Fibroblast of pulmonary artery (primary cell): ENCODE measurements around the gene DAB2.

Source experiments
- DNase-seq: peaks from one replicate; pipeline ENCODE4 v3.0.0-alpha.2; 2010; ENCODE audit warnings: low read depth
- H3K4me3 ChIP-seq: replicated peaks from 2 replicates; pipeline ENCODE4 v1.5.1; 2011; ENCODE audit warnings: low read depth, mild to moderate bottlenecking, control low read depth, low read length, moderate library complexity
- TF ChIP-seq, protein P1 (sequence below): IDR thresholded peaks from 2 replicates; pipeline ENCODE4 v1.5.1; 2011; ENCODE audit warnings: mild to moderate bottlenecking, control low read depth, low read length, inconsistent platforms; ENCODE audit errors: missing control alignments

Gene DAB2

DNA sequence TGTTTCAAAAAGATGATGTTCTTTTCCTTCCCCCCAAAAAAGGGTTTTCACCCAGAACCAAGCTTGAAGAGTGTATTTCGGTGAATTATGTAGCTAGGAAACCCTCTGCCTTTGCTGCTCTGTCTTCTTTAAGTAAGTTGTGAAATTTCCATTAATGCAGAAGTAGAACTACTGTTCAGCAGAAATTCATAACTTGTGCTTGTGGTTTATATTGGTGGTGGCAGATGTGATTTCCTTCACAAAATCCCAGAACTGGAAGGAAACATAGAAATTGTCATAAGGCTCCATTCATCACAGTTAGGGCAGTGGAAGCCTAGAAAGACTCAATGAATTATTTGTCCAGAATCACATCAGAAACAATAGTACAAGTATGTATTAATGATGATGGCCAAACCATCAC, 42.1 kb upstream of the DAB2 start:
- H3K4me3 ChIP-seq = no peak overlapping the region
- no peak for DNase-seq
- TF ChIP-seq, protein P1, sequence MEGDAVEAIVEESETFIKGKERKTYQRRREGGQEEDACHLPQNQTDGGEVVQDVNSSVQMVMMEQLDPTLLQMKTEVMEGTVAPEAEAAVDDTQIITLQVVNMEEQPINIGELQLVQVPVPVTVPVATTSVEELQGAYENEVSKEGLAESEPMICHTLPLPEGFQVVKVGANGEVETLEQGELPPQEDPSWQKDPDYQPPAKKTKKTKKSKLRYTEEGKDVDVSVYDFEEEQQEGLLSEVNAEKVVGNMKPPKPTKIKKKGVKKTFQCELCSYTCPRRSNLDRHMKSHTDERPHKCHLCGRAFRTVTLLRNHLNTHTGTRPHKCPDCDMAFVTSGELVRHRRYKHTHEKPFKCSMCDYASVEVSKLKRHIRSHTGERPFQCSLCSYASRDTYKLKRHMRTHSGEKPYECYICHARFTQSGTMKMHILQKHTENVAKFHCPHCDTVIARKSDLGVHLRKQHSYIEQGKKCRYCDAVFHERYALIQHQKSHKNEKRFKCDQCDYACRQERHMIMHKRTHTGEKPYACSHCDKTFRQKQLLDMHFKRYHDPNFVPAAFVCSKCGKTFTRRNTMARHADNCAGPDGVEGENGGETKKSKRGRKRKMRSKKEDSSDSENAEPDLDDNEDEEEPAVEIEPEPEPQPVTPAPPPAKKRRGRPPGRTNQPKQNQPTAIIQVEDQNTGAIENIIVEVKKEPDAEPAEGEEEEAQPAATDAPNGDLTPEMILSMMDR = no peak

DNA sequence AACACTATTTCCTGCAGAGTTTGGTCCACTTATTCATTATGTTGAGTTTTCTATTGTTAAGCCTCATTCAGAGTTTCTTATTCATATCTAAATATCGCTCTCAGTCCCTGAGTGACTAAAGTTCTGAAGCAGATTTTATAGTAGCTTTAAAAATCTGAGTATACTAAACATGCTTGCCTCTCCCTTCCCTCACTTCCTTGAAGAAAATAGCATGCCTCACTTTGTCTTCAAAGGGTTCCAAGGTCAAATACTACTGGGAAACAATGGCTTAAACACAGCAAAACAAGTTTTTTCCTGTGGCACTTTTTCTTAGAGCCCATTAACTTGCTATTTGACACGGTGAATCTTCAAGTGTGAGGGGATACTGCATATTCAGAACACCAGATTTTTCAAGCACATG, 41.1 kb upstream of the DAB2 start:
- DNase-seq = no peak
- H3K4me3 ChIP-seq = no peak overlapping the region
- TF ChIP-seq, protein P1 = no peak

DNA sequence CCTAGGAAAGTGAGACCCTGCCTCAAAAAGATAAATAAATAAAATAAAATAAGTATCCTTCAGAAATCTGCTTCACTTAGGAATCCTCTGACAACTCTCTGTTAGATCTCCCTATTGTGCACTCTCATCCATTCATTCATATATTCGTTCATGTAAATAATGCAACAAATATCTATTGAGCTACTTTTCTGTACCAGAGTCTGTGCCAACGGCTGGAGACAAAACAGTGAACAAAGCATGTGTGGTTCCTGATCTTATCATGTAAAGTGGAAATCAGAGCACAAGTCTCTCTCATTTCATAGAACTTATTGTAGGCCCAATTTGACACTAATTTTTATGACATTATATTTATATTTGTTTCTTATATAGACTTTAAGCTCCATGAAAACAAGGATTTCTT, 40.3 kb upstream of the DAB2 start:
- DNase-seq = no peak
- TF ChIP-seq, protein P1 = no peak
- no peak overlapping the region for H3K4me3 ChIP-seq

DNA sequence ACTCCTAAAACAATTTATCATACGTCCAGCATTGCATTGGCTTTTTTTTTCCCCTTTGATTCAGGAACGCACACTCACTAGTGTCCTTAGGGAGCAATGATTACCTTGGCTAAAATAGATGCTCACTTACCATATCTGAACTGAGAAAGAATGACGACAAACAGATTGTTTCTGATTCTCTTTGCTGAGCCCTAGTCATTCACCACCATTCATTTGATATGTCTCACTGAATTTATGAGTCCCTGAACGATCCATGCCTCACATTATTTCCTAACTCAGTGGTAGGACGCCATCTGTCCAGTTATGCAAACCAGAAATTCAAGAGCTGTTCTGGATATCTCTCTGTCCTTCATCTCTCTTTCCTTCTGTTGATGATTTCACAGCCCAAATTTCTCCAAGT, 39.3 kb upstream of the DAB2 start:
- H3K4me3 ChIP-seq = no peak overlapping the region
- TF ChIP-seq, protein P1 = no peak
- DNase-seq = no peak

DNA sequence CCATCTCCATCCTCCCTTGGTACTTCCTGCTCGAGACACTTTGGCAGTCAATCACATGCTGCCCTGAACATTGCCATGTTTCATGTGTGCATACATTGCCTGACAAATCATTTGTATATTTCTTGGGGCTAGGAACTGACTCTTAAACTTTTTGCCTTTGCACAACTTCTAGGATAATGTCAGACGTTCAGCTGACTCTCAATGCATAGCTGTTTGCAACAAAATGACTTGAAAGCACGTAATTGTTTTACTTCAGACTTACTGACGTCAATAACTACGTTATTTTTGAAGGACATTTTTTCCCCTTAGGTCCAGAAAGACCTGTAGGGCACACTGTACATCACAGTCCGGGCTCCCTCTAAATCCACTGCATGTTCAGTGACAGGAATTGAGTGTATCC, 37.4 kb upstream of the DAB2 start:
- no peak for DNase-seq
- TF ChIP-seq, protein P1 = no peak
- H3K4me3 ChIP-seq = no peak overlapping the region

DNA sequence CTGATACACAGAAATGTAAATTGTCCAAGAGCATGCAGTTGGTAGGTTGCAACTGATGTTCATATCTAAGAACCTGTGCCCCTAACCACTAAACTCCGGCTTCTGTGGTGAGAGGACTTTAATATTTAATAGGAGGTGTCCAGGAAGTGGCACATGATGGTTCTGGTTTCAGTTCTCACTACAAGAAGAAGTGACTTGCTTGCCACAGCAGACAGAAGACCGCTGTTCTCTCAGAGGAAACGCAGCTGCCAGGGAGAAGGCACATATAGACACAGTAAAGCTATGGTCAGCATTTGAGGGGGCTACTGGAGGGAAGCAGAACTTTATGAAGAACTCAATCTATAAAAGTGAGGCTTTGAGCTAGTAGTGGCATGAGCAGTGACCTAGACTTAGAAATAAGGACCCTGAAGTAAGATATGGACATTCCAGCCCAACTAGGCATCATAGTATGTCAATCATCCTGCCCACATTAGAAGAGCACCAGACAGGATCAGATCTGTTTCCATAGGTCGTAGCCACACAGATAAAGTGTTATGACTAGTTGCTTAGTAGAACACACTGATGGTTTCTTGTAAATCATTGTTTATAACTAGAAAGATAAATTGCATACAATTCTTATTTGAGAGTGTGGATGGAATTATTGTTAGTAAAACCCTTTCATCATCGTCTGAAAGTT, 36.4 kb upstream of the DAB2 start:
- H3K4me3 ChIP-seq = no peak overlapping the region
- DNase-seq = no peak

More for the DNA sequence above, 36.4 kb upstream of the DAB2 start:
- TF ChIP-seq, protein P1 = no peak
